ENCODE results near the gene MVB12B. TPM values are rescaled to one million over a fixed set of nuclear protein-coding genes. Genes with fewer than 3 reads are reported as not detected.

MVB12B gene
- total and polyA plus RNA-seq, 2 of the 13 experiments (the other 11 are each of a cell fraction or from before 2014, with no cell fraction given): 12.1 to 30.1 TPM

DNA sequence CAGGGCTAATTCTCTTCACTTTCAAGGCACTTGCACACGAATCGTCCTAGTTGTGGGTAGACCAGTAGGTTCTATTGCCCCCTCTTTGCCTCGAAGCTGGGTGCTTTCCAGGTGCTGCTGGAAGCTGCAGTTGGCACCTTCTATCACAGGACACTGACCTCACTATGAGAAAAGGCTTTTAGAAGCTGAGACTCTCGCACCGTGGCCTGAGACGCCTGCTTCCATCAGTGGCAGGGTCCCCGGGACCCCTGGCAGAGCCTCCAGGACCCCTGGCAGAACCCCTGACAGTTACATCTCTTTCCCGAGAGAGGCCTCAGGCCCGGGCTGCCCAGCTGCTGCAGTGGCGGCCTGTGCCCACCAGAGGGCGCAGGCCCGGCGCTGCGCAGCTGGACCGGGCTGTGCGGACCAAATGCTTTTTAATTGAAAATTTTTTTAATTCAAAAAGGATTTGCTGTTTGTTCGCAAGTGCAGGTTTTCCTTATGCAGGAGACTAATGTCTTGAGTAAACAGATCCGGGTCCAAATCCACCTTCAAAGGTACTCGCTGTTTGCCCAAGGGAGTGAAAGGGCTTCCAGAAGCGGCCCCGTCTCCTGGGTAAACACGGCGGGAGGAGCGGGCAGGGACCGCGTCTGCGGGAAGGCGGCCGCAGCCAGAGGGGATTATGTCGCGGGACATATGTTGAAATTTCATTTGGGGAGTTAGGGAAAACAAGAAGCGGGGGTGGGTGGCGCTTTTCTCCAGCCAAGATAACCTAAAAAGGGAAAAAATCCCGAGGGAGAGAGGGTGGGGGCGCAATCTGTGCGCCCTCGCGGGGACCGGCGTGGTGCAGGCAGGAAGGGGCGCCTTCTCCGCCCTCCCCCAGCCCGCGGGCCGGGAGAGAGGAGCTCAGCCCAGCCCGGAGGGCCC is 172.6 kb downstream of the MVB12B start (continued):
- TF ChIP-seq PITX1 (CRISPR knock-in tag; IDR thresholded peaks at IDR 0.05) (0 out of 2 replicates have a peak, but pooled peaks have one; percentile 16), STAG1 (CRISPR knock-in tag; IDR thresholded peaks at IDR 0.05) (peak; percentile 39), FOXA3 (CRISPR knock-in tag; IDR thresholded peaks at IDR 0.05) (peak; percentile 53), THAP11 (CRISPR knock-in tag; IDR thresholded peaks at IDR 0.05) (no peak), ARNT (IDR thresholded peaks at IDR 0.05) (no peak), HNRNPLL (IDR thresholded peaks at IDR 0.05; ENCODE audit: low read depth, low read length, poor library complexity, severe bottlenecking) (peak; percentile 49), LCORL (IDR thresholded peaks at IDR 0.05) (no peak), LCORL (CRISPR knock-in tag; IDR thresholded peaks at IDR 0.05) (no peak), ZNF768 (CRISPR knock-in tag; IDR thresholded peaks at IDR 0.05) (0 out of 2 replicates have a peak, but pooled peaks have one; percentile 2), ZNF143 (CRISPR knock-in tag; IDR thresholded peaks at IDR 0.05) (no peak), ZNF619 (CRISPR knock-in tag; IDR thresholded peaks at IDR 0.05) (no peak), SCMH1 (CRISPR knock-in tag; IDR thresholded peaks at IDR 0.05; ENCODE audit: borderline replicate concordance) (no peak), TEAD2 (CRISPR knock-in tag; IDR thresholded peaks at IDR 0.05) (no peak), PHF21A (CRISPR knock-in tag; IDR thresholded peaks at IDR 0.05) (peak; percentile 27; the same call in 1 of the 2 replicates), FOSL1 (CRISPR knock-in tag; IDR thresholded peaks at IDR 0.05; ENCODE audit: borderline replicate concordance) (no peak), FOXA1 (IDR thresholded peaks at IDR 0.05) (no peak), FOXA1 (CRISPR knock-in tag; IDR thresholded peaks at IDR 0.05) (peak; percentile 72), NPAS2 (CRISPR knock-in tag; IDR thresholded peaks at IDR 0.05; ENCODE audit: borderline replicate concordance) (no peak)
- TF ChIP-seq, protein P1, sequence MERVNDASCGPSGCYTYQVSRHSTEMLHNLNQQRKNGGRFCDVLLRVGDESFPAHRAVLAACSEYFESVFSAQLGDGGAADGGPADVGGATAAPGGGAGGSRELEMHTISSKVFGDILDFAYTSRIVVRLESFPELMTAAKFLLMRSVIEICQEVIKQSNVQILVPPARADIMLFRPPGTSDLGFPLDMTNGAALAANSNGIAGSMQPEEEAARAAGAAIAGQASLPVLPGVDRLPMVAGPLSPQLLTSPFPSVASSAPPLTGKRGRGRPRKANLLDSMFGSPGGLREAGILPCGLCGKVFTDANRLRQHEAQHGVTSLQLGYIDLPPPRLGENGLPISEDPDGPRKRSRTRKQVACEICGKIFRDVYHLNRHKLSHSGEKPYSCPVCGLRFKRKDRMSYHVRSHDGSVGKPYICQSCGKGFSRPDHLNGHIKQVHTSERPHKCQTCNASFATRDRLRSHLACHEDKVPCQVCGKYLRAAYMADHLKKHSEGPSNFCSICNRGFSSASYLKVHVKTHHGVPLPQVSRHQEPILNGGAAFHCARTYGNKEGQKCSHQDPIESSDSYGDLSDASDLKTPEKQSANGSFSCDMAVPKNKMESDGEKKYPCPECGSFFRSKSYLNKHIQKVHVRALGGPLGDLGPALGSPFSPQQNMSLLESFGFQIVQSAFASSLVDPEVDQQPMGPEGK (CRISPR knock-in tag; IDR thresholded peaks at IDR 0.05): peak; percentile 39; the same call in 1 of the 2 replicates
- TF ChIP-seq, protein P2, sequence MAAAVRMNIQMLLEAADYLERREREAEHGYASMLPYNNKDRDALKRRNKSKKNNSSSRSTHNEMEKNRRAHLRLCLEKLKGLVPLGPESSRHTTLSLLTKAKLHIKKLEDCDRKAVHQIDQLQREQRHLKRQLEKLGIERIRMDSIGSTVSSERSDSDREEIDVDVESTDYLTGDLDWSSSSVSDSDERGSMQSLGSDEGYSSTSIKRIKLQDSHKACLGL (CRISPR knock-in tag; IDR thresholded peaks at IDR 0.05): no peak
- TF ChIP-seq, protein P3, sequence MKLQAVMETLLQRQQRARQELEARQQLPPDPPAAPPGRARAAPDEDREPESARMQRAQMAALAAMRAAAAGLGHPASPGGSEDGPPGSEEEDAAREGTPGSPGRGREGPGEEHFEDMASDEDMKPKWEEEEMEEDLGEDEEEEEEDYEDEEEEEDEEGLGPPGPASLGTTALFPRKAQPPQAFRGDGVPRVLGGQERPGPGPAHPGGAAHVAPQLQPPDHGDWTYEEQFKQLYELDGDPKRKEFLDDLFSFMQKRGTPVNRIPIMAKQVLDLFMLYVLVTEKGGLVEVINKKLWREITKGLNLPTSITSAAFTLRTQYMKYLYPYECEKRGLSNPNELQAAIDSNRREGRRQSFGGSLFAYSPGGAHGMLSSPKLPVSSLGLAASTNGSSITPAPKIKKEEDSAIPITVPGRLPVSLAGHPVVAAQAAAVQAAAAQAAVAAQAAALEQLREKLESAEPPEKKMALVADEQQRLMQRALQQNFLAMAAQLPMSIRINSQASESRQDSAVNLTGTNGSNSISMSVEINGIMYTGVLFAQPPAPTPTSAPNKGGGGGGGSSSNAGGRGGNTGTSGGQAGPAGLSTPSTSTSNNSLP (IDR thresholded peaks at IDR 0.05; ENCODE audit: low read depth, low read length): 0 out of 2 replicates have a peak, but pooled peaks have one; percentile 24
- TF ChIP-seq, protein P4, sequence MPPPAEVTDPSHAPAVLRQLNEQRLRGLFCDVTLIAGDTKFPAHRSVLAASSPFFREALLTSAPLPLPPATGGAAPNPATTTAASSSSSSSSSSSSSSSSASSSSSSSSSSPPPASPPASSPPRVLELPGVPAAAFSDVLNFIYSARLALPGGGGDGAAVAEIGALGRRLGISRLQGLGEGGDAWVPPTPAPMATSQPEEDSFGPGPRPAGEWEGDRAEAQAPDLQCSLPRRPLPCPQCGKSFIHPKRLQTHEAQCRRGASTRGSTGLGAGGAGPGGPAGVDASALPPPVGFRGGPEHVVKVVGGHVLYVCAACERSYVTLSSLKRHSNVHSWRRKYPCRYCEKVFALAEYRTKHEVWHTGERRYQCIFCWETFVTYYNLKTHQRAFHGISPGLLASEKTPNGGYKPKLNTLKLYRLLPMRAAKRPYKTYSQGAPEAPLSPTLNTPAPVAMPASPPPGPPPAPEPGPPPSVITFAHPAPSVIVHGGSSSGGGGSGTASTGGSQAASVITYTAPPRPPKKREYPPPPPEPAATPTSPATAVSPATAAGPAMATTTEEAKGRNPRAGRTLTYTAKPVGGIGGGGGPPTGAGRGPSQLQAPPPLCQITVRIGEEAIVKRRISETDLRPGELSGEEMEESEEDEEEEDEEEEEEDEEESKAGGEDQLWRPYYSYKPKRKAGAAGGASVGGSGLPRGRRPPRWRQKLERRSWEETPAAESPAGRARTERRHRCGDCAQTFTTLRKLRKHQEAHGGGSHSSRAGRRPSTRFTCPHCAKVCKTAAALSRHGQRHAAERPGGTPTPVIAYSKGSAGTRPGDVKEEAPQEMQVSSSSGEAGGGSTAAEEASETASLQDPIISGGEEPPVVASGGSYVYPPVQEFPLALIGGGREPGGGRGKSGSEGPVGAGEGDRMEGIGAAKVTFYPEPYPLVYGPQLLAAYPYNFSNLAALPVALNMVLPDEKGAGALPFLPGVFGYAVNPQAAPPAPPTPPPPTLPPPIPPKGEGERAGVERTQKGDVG (CRISPR knock-in tag; IDR thresholded peaks at IDR 0.05; ENCODE audit: borderline replicate concordance): no peak
- TF ChIP-seq, protein P5, sequence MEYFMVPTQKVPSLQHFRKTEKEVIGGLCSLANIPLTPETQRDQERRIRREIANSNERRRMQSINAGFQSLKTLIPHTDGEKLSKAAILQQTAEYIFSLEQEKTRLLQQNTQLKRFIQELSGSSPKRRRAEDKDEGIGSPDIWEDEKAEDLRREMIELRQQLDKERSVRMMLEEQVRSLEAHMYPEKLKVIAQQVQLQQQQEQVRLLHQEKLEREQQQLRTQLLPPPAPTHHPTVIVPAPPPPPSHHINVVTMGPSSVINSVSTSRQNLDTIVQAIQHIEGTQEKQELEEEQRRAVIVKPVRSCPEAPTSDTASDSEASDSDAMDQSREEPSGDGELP (IDR thresholded peaks at IDR 0.05; ENCODE audit: borderline replicate concordance, low read depth): peak; percentile 55; the same call in 1 of the 2 replicates
